ENCODE data around the gene GAS5.
"Not testable (repeated sequence)": the region's sequence is repeated elsewhere in the genome, so short reads cannot be mapped to it uniquely, and the experiment has no call there.

Gene GAS5

DNA sequence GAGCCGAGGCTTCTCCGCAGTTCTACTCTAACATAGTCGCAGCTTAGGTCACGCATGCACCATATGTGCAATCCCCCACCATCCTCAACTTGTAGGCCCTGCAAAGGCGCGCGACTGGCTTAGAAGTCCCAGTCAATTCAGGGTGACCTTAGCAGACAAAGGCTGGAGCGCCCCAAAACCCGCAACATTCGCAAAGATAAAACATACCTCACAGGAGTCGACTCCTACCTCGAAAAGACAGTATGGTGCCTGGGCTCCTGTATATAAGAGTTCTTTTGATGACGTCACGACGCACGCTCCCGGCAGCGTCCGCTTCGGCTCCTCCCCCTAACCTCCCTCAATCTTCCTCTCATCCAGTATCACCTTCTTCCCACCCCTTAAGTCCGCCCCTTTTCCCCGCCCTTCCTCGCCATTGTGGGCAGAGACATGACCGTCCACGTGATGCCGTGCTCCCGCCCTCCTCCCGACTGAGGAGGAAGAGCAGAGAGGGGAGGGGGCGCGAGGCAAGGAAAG, at the start of gene GAS5:
TSS of gene GAS5 (minus strand) at position 237 of the 513 bp plus-strand sequence.
- DNase-seq (ENCODE audit: low read depth) = peak; percentile 98

GRCh38 chr1:173917149-173917548, 49.4 kb upstream of the GAS5 start, which contains the start of gene SERPINC1:
TSS of gene SERPINC1 (minus strand) at chr1:173917327. CDS start at chr1:173917259, 68 bp downstream.
- no peak for DNase-seq (ENCODE audit: low read depth)

- no peak for DNase-seq (ENCODE audit: low read depth)
Measured at GRCh38 chr1:173916667-173917066, 48.9 kb upstream of the GAS5 start.

DNA sequence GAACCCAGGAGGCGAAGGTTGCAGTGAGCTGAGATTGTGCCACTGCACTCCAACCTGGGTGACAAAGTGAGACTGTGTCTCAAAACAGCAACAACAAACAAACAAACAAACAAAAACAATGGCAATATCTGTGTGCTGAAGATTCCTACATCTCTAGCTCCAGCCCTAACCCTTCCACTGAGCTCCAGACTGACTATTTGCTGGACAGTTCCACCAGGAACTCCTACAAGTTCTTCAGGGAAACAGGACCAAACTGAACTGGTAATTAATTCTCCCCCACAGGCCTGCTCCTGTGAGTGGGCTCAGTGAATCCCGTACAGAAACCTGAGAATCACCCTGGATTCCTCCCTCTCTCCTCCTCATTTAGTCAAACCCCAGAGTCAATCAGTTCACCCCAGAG, 47.8 kb upstream of the GAS5 start:
- no peak for DNase-seq (ENCODE audit: low read depth)

DNA sequence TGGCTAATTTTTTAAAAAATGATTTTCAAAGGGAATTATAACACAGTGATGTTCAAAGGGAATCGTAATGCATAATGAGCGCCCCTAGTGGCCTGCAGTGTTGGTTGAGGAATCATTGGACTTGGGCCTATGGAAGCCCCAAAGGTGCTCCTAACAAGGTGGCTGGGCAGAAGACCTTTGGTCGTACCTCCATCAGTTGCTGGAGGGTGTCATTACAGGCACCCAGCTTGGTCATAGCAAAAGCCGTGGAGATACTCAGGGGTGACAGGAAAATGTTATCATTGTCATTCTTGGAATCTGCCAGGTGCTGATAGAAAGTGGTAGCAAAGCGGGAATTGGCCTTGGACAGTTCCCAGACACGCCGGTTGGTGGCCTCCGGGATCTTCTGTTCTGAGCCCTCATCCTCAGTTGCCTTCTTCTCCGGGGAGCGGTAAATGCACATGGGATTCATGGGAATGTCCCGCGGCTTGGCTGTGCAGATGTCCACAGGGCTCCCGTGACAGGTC, 46.6 kb upstream of the GAS5 start:
- DNase-seq (ENCODE audit: low read depth) = no peak

GRCh38 chr1:173913111-173913510, 45.3 kb upstream of the GAS5 start:
- DNase-seq (ENCODE audit: low read depth) = no peak

- DNase-seq (ENCODE audit: low read depth) = no peak
Measured at GRCh38 chr1:173903827-173904531, 36.2 kb upstream of the GAS5 start.

GRCh38 chr1:173900992-173901391, 33.2 kb upstream of the GAS5 start:
- DNase-seq (ENCODE audit: low read depth) = no peak

GRCh38 chr1:173900427-173900826, 32.6 kb upstream of the GAS5 start:
- no peak for DNase-seq (ENCODE audit: low read depth)

DNA sequence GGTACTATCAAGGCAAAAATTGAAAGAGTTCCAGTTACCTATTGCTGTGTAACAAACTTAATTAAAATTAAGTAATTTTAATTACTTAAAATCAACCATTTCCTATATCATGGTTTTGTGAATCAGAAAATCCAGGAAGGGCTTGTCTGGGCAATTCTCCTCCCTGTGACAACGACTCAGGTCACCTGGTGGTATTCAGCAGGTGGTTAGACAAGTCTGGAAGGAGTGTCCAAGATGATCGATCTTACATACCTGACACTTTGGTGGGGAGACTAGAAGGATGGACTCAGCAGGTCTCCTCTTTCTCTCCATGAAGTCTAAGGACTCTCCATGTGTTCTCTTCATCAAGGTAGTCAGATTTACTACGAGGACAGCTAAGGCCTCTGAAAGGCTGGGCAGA, 26.4 kb upstream of the GAS5 start:
- DNase-seq (ENCODE audit: low read depth) = no peak

GRCh38 chr1:173893611-173894010, 25.8 kb upstream of the GAS5 start:
- DNase-seq (ENCODE audit: low read depth) = no peak

GRCh38 chr1:173889885-173890284, 22.1 kb upstream of the GAS5 start:
- DNase-seq (ENCODE audit: low read depth) = no peak

GRCh38 chr1:173888749-173889148, 21.0 kb upstream of the GAS5 start:
- no peak for DNase-seq (ENCODE audit: low read depth)

DNA sequence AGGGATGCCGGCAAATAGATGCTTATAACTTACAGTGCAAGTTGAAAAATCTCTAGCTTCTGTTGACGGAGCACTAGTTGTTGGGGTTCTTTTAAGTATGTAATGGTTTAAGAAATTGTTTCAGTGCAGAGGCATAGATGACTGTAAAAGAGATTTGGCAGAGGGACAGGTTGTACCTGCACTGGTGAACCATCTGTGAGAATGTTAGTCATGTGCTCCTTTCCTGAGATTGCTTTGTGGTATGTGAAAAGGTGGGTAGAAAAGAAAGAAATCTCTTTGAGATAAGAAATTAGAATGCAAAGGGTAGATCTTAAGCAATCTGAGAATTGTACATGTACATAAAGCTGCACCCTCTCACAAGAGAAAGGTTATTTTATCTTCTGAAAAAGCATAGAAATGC, 19.8 kb upstream of the GAS5 start:
- DNase-seq (ENCODE audit: low read depth) = no peak

DNA sequence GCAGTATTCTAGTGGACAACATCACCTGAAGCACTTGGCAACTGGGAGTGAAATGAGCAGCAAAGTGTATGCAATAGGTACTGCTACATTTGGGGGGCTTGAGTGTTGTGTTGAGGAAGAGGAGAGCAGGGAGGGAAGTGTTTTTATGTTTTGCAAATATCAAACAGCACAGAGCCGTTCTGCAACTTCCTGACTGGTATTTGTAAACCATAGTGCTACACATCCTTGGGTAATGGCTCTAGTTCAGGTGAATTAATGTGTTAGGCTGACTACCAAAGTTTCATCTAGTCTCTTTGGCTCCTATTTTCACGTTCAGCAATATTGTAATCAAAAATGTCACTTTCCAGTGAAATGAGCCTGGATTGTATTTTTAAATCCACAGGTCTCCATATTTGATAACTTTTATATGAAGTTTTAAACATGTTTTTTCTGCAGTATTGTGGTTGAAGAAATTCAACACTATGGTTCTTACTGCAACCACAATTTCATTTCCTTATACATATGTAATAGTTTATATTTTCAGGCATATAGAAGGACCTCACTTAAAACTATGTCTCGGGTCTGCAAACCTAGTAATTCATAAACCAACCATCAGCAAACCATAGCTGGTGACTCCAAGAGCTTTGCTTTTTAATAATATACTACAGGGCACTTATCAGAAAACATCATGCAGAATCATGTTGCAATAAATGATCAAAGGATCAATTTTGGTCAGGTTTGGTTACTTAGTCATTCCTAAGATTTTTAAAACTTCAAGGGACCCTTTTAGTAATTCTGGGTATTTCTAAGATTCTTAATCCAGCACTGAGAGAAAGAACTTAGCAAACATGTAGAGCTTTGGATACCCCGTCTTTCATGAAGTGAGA, 19.2 kb upstream of the GAS5 start:
- no peak for DNase-seq (ENCODE audit: low read depth)

DNA sequence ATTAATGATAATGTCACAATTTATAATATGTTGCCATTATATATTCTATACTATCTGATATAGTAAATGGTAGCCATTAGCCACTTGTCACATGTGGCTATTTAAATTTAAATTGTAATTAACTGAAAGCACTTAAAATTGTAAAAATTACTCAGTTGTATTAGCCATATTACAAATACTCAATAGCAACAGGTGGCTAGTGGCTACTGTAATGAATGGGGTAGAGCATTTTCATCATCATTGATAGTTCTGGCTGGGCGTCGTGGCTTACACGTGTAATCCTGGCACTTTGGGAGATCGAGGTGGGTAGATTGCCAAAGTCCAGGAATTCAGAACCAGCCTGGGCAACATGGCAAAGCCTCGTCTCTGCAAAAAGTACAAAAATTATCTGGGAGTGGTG, 16.9 kb upstream of the GAS5 start:
- no peak for DNase-seq (ENCODE audit: low read depth)

- DNase-seq (ENCODE audit: low read depth) = not testable (repeated sequence)
Measured at GRCh38 chr1:173881117-173881516, 13.3 kb upstream of the GAS5 start.

- DNase-seq (ENCODE audit: low read depth) = no peak
Measured at GRCh38 chr1:173878251-173878650, 10.5 kb upstream of the GAS5 start.

- no peak for DNase-seq (ENCODE audit: low read depth)
Measured at GRCh38 chr1:173876732-173877131, 8.9 kb upstream of the GAS5 start.

DNA sequence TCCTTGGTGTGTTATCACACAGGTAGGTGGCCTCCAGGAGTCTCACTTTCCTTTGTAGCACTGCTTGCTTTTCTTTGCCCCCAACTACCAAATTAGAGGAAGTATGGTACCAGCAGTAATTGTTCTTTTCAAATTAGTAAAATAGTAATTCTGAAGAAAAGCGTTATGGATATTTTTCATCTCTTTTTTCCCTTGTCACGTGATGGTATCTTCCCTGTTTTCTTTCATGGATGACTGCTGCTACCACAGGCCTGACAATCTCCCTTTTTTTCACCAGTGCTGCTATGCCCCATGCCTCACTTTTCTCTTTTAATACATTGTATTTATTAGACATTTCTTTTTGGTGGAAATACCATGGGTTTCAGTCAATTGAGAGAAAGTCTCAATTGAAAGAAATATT, 3.7 kb upstream of the GAS5 start:
- no peak for DNase-seq (ENCODE audit: low read depth)

DNA sequence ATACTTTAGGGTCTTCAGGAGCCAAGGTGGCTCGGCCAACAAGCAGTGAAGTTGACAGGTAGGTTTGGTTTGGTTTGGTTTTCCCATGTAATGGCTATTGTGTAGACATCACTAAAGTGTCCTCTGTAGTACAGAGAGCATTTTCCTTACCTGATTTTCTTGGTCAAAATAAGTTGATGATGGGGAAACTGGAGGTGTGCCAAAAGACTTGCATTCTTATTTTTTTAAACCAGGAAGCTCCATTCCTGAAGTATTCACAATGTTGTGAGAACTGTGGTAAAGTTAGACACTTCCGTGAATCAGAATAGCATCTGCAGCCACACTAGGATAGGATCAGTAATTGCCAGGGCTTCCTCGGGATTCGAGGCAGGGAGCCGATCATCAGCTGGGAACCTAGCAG, 3.3 kb upstream of the GAS5 start:
- DNase-seq (ENCODE audit: low read depth) = no peak

DNA sequence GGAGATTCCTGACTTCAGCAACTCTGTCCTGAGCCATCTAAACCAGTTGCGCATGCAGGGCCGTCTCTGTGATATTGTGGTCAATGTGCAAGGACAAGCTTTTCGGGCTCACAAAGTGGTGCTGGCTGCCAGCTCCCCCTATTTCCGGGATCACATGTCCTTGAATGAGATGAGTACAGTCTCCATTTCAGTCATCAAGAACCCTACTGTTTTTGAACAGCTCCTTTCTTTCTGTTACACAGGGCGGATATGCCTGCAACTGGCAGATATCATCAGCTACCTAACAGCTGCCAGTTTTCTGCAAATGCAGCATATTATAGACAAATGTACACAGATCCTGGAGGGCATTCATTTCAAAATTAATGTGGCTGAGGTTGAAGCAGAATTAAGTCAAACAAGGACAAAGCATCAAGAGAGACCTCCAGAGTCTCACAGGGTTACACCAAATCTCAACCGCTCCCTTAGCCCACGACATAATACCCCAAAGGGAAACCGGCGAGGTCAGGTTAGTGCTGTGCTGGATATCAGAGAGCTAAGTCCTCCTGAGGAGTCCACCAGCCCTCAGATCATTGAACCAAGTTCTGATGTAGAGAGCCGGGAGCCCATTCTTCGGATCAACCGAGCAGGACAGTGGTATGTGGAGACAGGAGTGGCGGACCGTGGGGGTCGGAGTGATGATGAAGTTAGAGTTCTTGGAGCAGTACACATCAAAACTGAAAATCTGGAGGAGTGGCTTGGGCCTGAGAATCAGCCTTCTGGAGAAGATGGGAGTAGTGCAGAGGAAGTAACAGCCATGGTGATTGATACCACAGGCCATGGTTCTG, 2.7 kb upstream of the GAS5 start:
- DNase-seq (ENCODE audit: low read depth) = no peak
